SK-N-MC (cell line): Measurements from ENCODE around the gene RUNX1.

ENCODE experiments used
- DNase-seq: peaks from one replicate; pipeline ENCODE4 v3.0.0-alpha.2; 2011; ENCODE audit warnings: low read depth, low spot score
- H3K27ac ChIP-seq: fragments of 200-600 bp; sonication (generic); 2 replicates; pipeline ENCODE4 v1.5.1; 2016; ENCODE audit warnings: mixed run types
- H3K36me3 ChIP-seq: fragments of 200-600 bp; sonication (generic); 2 replicates; pipeline ENCODE4 v1.6.1; 2017; ENCODE audit warnings: antibody characterized with exemption, low read length, mixed read lengths; ENCODE audit not compliant: insufficient read depth
- H3K4me3 ChIP-seq: fragments of 200-600 bp; sonication (generic); 2 replicates; pipeline ENCODE4 v1.5.1; 2016
- H3K9ac ChIP-seq: fragments of 200-600 bp; sonication (generic); 2 replicates; pipeline ENCODE4 v1.8.0; 2017; ENCODE audit warnings: mixed run types, mixed read lengths; ENCODE audit not compliant: insufficient read length
- H3K9me3 ChIP-seq: fragments of 200-600 bp; sonication (generic); 2 replicates; pipeline ENCODE4 v1.6.1; 2017; ENCODE audit warnings: low read depth, mild to moderate bottlenecking, antibody characterized with exemption, low read length, moderate library complexity, mixed read lengths
- EZH2 ChIP-seq: fragments of 200-600 bp; sonication (generic); IDR thresholded peaks from one replicate; pipeline ENCODE4 v1.6.1; 2017; ENCODE audit warnings: antibody characterized with exemption
- FOXP2 ChIP-seq: optimal IDR thresholded peaks from 2 replicates; pipeline ENCODE3; 2011; ENCODE audit warnings: mild to moderate bottlenecking, moderate library complexity; ENCODE audit not compliant: insufficient read depth; ENCODE audit errors: extremely low read length, control extremely low read depth
- POLR2AphosphoS5 ChIP-seq: IDR thresholded peaks from 2 replicates; pipeline ENCODE4 v1.6.1; 2012; ENCODE audit warnings: mild to moderate bottlenecking, low read depth, low read length, borderline replicate concordance

RUNX1 gene

DNA sequence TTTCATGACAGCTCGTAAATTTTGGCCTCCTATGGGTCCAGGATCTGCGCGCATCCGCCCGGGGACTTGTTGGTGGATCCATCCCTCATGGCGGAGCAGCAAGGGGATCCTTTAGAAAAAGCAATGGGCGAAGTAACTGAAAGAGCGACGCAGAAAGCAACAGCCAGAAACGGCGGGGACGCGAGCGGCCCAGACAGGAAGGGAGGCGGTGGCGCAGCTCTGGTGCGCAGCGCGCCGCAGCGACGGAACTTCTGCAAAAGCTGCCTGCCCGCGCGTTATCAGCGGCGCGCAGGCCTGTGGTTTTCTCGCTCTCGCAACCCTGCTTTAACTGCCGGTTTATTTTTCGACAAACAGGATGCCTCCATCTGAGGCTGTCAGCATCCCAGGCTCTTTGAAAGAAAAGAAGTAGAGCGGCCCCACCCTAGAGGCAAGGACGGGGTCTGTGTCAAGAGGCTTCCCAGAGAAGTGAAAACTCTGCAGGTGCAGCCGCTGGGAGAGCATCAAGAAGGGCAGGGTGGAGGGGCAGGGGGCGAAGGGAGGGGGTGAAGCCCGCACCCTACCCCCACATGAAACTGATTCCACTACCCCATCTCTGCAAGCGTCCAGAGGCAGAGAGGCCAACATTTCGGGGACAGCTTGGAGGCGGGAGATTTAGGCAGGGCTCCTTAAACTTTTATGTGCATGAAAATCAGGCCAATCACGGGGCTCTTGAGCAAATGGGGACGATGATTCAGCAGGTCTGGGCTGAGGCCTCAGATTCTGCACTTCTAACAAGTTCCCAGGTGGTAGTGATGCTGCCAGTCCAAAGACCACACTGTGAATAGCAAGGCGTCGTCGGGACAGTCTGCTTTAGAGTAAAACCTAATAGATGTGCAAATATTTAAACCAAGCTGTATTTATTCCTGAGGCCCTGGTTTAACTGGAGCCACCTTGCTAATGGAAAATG, 22.2 kb downstream of the RUNX1 start:
- H3K9ac ChIP-seq = no peak overlapping the region
- no peak overlapping the region for H3K27ac ChIP-seq
- no peak for DNase-seq
- H3K36me3 ChIP-seq = no peaks in the 10 kb centered on the region
- no peaks in the 10 kb centered on the region for H3K9me3 ChIP-seq
- H3K4me3 ChIP-seq = no peak overlapping the region
- no peak for TF ChIP-seq EZH2

DNA sequence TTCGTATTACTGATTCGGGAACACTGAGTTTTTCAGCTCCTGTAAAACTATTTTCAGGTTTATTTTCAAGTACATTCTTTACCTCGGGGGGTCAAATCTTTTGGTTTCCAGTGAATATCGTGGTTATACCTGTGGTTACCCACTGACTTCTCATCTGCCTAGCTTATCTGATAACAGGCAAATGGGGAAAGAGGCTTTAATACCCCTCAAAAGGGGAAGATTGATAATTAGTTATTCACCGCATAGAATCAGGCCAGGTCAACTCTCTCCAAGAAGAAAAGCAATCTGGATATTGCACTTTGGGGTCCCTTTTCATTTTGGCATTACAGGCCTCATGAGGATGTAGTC, 23.0 kb downstream of the RUNX1 start:
- TF ChIP-seq EZH2 = no peak
- no peak for TF ChIP-seq POLR2AphosphoS5
- TF ChIP-seq FOXP2 = no peak
- Histone ChIP-seq H3K36me3 (no peaks in the 10 kb centered on the region), H3K4me3 (no peak overlapping the region), H3K27ac (no peak overlapping the region), H3K9me3 (no peaks in the 10 kb centered on the region), H3K9ac (no peak overlapping the region)
- no peak for DNase-seq

DNA sequence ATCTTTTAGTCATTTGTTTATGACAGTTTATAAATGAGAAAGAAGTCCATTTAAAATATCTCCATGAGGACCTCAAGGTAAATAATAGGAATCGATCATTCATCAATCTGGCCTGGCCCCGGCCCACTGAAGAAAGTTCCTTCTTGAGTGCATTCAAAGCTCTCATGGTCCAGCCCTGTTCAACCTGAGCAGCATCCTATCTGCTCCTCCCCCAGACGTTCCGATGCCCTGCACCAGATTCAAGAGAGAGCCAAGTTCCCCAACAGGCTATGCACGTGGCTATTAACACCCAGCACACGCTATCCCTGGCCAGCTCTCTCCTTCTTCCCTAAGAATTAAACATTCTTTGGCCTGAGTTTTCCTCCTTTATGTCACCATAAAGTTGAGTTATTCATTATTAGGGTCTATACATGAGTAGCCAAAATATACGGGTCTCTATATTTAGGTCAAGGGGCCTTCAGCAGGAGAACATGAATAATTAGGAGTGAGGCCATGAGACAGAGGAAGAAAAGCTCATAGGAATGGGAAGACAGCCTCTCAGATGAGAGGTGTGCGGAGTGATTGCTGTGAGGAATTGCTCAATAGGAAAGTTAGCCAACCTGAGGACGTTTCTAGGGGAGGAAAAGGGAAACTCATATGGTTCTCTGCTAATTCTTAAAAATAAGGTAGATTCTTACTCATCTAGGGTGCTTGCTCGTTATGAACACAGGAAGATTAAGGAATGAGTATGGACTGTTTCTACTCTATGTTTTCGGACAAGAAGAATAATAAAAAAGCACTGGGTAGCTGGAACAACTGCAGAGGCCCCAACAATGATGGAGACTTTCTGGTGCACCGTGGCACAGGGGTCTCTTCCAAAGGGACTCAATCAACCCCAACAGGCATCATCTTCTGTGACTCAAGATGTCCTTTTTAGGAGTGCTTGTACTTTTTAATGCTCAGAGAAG, 23.6 kb downstream of the RUNX1 start:
- H3K36me3 ChIP-seq = no peaks in the 10 kb centered on the region

DNA sequence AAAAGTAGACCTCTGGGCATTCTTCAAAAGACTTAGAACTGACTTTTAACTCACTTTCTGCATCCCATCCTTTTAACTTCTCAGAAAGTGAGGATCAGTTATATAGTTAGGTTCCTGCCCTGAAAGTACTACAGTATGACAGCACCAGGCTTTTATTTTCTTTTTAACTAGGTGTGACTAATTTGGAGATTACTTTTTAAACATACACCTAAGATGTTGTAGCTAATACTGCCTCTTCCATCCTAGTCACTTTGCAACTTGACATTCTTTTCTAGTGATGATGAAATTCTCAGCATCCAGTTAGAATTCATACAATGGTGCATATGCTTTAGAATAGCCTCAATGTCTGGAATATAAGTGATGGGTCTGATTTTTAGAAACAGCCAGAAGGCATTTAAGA, 24.6 kb downstream of the RUNX1 start:
- no peak overlapping the region for H3K9ac ChIP-seq
- DNase-seq = no peak
- H3K4me3 ChIP-seq = no peak overlapping the region
- TF ChIP-seq FOXP2 (no peak), POLR2AphosphoS5 (no peak), EZH2 (no peak)
- no peaks in the 10 kb centered on the region for H3K9me3 ChIP-seq
- no peaks in the 10 kb centered on the region for H3K36me3 ChIP-seq
- no peak overlapping the region for H3K27ac ChIP-seq

More for the DNA sequence above, 23.6 kb downstream of the RUNX1 start:
- no peak for DNase-seq
- Histone ChIP-seq H3K9ac (no peak overlapping the region), H3K9me3 (no peaks in the 10 kb centered on the region), H3K4me3 (no peak overlapping the region), H3K27ac (no peak overlapping the region)
- TF ChIP-seq POLR2AphosphoS5 = no peak
- TF ChIP-seq FOXP2 = no peak
- TF ChIP-seq EZH2 = no peak

DNA sequence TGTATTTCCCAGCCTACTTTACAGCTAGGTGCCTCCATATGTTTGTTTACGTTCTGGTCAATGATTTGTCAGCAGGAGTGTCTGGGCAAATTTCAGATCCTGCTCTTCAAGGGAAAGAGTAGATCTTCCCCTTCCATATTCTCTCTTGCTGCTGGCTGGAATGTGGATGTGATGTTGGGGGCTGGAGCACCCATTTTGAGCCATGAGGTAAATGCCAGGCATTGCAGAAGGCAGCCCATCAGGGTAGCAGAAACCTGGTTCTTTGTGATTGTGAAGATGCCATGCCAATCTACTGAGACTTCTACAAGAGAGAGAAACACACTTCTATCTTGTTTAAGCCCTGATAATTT, 25.1 kb downstream of the RUNX1 start:
- DNase-seq = no peak
- H3K36me3 ChIP-seq = no peaks in the 10 kb centered on the region
- no peak overlapping the region for H3K4me3 ChIP-seq
- TF ChIP-seq FOXP2 (no peak), EZH2 (no peak), POLR2AphosphoS5 (no peak)
- H3K9me3 ChIP-seq = no peaks in the 10 kb centered on the region
- H3K9ac ChIP-seq = no peak overlapping the region
- no peak overlapping the region for H3K27ac ChIP-seq

DNA sequence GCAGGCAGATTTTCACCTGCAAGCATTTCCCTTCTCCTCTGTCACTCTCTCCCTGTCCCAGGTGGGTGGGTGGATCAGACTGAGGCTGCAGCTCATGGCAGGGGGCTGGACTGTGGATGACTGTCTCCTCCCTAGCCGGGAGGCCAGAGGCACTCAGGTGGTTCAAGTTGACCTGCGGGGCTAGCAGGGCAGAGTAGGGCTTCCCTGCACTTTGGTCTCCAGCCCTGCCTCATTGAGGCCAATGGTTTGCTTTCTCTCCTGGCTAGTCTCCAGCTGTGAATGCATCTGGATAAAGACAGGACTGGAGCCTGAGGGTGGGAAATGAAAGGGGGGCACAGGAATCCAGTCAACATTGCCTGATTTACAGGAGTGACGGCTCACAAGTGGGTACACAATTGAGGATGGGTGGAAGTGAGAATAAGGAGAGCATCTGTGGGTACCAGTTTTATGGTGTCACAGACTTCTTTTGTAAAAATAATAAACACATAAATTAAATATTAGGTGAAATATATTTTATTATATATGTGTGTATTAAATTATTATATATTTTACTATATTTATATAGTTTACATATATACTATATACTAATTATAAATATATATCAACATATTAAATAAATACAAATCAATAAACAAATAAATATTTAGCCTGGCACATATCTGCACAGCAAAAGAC, 25.6 kb downstream of the RUNX1 start:
- no peak for DNase-seq
- no peak overlapping the region for H3K27ac ChIP-seq
- no peak for TF ChIP-seq FOXP2
- TF ChIP-seq EZH2 = no peak
- no peak for TF ChIP-seq POLR2AphosphoS5
- no peaks in the 10 kb centered on the region for H3K36me3 ChIP-seq
- no peak overlapping the region for H3K4me3 ChIP-seq
- H3K9ac ChIP-seq = no peak overlapping the region
- H3K9me3 ChIP-seq = no peaks in the 10 kb centered on the region

DNA sequence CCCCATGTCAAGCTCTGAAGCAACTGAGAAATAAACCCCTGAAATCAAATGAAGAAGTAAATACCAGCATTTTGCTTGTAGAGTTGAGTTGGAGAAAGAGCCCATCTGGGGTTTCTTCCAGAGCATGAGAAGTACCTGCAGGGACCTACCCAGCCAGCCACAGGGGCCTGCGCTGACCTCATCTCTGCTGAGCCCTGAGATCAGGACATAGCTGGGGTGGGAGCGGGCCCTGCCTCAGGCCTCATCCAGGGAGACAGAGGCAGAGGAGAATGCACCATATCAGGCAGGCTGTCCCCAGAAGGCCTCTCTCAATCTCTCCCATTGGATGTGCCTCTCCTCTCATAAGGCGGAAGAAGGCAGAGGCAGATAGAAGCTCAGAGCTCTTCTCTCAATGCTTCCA, 27.6 kb downstream of the RUNX1 start:
- Histone ChIP-seq H3K36me3 (no peaks in the 10 kb centered on the region), H3K9me3 (no peaks in the 10 kb centered on the region), H3K4me3 (no peak overlapping the region), H3K27ac (no peak overlapping the region), H3K9ac (no peak overlapping the region)
- TF ChIP-seq POLR2AphosphoS5 (no peak), FOXP2 (no peak), EZH2 (no peak)
- no peak for DNase-seq

DNA sequence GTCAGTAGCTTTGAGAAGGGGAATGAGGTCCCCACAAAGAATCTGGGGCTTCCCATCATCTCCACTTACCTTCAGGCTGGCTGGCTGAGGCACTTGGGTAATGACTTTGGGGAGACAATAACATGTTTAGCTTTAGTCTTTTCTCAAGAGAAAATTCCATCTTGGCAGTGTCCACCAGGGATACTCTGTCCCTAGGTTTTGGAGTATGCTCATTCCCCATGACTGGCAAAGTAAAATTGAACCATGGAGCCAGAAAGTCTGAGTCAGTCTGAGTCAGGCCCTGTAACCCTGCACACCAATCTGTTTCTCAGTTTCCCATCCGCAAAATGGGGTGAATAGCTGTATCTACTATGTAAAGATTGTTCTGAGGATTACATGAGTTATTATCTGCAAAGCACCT, 28.2 kb downstream of the RUNX1 start:
- Histone ChIP-seq H3K9ac (no peak overlapping the region), H3K9me3 (no peaks in the 10 kb centered on the region), H3K27ac (no peak overlapping the region), H3K4me3 (no peak overlapping the region), H3K36me3 (no peaks in the 10 kb centered on the region)
- no peak for DNase-seq
- TF ChIP-seq FOXP2 = no peak
- TF ChIP-seq EZH2 = no peak
- no peak for TF ChIP-seq POLR2AphosphoS5
